Mesendoderm (in vitro differentiated cells): Measurements from ENCODE around the gene ANKS4B.

ENCODE experiments used
- DNase-seq: peaks from one replicate; pipeline ENCODE4 v3.0.0; 2013
- H2AK5ac ChIP-seq: 2 replicates; pipeline ENCODE4 v1.6.1; 2013; ENCODE audit warnings: low read length, inconsistent platforms
- H2BK120ac ChIP-seq: 2 replicates; pipeline ENCODE4 v1.6.1; 2013; ENCODE audit warnings: low read depth, mild to moderate bottlenecking, low read length, moderate library complexity, mixed read lengths
- H2BK15ac ChIP-seq: replicated peaks from 2 replicates; pipeline ENCODE4 v1.6.1; 2013; ENCODE audit warnings: low read depth, mild to moderate bottlenecking, moderate library complexity
- H2BK5ac ChIP-seq: 2 replicates; pipeline ENCODE4 v1.6.1; 2013; ENCODE audit warnings: low read length, inconsistent platforms
- H3K18ac ChIP-seq: 2 replicates; pipeline ENCODE4 v1.6.1; 2013; ENCODE audit warnings: mild to moderate bottlenecking, low read length, mixed read lengths
- H3K23ac ChIP-seq: one replicate; pipeline ENCODE4 v1.6.1; 2013; ENCODE audit warnings: low read length
- H3K27ac ChIP-seq: 2 replicates; pipeline ENCODE4 v1.5.1; 2013; ENCODE audit warnings: low read depth, mild to moderate bottlenecking, inconsistent platforms, low read length, moderate library complexity
- H3K27me3 ChIP-seq: 2 replicates; pipeline ENCODE4 v1.6.1; 2013; ENCODE audit warnings: low read length, control low read depth, mild to moderate bottlenecking, inconsistent platforms; ENCODE audit not compliant: insufficient read depth, poor library complexity
- H3K36me3 ChIP-seq: 2 replicates; pipeline ENCODE4 v1.6.1; 2013; ENCODE audit warnings: low read length, inconsistent platforms; ENCODE audit not compliant: control insufficient read depth, insufficient read depth
- H3K4ac ChIP-seq: one replicate; pipeline ENCODE4 v1.6.1; 2013; ENCODE audit warnings: low read depth, mild to moderate bottlenecking, low read length, moderate library complexity
- H3K4me1 ChIP-seq: 2 replicates; pipeline ENCODE4 v1.6.1; 2013; ENCODE audit warnings: low read depth, low read length, inconsistent platforms; ENCODE audit not compliant: control insufficient read depth
- H3K4me2 ChIP-seq: 2 replicates; pipeline ENCODE4 v1.6.1; 2013; ENCODE audit warnings: low read length
- H3K4me3 ChIP-seq: 2 replicates; pipeline ENCODE4 v1.5.1; 2013; ENCODE audit warnings: mild to moderate bottlenecking, low read length
- H3K56ac ChIP-seq: one replicate; pipeline ENCODE4 v1.6.1; 2013; ENCODE audit warnings: low read length
- H3K79me1 ChIP-seq: 2 replicates; pipeline ENCODE4 v1.6.1; 2013; ENCODE audit warnings: low read length, inconsistent platforms
- H3K79me2 ChIP-seq: 2 replicates; pipeline ENCODE4 v1.6.1; 2013; ENCODE audit warnings: mild to moderate bottlenecking, low read length; ENCODE audit not compliant: control insufficient read depth, insufficient read depth
- H3K9ac ChIP-seq: 2 replicates; pipeline ENCODE4 v1.6.1; 2013; ENCODE audit warnings: low read length, inconsistent platforms
- H4K5ac ChIP-seq: one replicate; pipeline ENCODE4 v1.6.1; 2013; ENCODE audit warnings: low read length
- H4K8ac ChIP-seq: one replicate; pipeline ENCODE4 v1.6.1; 2013; ENCODE audit warnings: low read depth, mild to moderate bottlenecking, control low read depth, low read length, moderate library complexity
- WGBS: extraction: QIAGEN DNeasy Blood & Tissue Kit; methylation state at CpG from one replicate; pipeline ENCODE4 v1.1.7; 2013; ENCODE audit warnings: low lambda C conversion rate, missing lambda C conversion rate; ENCODE audit not compliant: insufficient coverage; ENCODE audit errors: extremely low coverage; 5-methylcytosine and 5-hydroxymethylcytosine counted together

The ANKS4B gene

GRCh38 chr16:21301168-21301894 lies 67.8 kb downstream of the ANKS4B start:
- Histone ChIP-seq H3K18ac (no peak overlapping the region), H3K4me3 (peak overlapping the region; percentile 55), H3K9ac (peak overlapping the region; percentile 55), H2BK120ac (no peak overlapping the region), H2BK5ac (no peak overlapping the region), H3K23ac (no peak overlapping the region), H2BK15ac (no peak overlapping the region), H2AK5ac (no peak overlapping the region), H3K27ac (no peak overlapping the region), H3K27me3 (peaks cover 4% of the 10 kb centered on the region), H3K79me1 (no peaks in the 10 kb centered on the region), H4K8ac (no peak overlapping the region), H3K79me2 (no peaks in the 10 kb centered on the region), H3K4me2 (peak overlapping the region; percentile 99), H3K56ac (peak overlapping the region; percentile 75), H3K36me3 (no peaks in the 10 kb centered on the region), H3K4me1 (peaks cover 3% of the 10 kb centered on the region), H4K5ac (no peak overlapping the region), H3K4ac (no peak overlapping the region)
- peak; percentile 83 for DNase-seq
- WGBS = no CpG with 5 or more reads among the region's 60 CpGs

GRCh38 chr16:21301895-21302291 lies 68.4 kb downstream of the ANKS4B start:
- DNase-seq = peak; percentile 5
- Histone ChIP-seq H3K27ac (no peak overlapping the region), H3K4me3 (no peak overlapping the region), H3K18ac (no peak overlapping the region), H3K4me2 (peak overlapping the region; percentile 99), H2BK120ac (no peak overlapping the region), H3K79me2 (no peaks in the 10 kb centered on the region), H2BK15ac (no peak overlapping the region), H4K8ac (no peak overlapping the region), H3K56ac (peak overlapping the region; percentile 73), H3K79me1 (no peaks in the 10 kb centered on the region), H3K23ac (no peak overlapping the region), H4K5ac (no peak overlapping the region), H3K27me3 (peaks cover 4% of the 10 kb centered on the region), H3K4me1 (peaks cover 3% of the 10 kb centered on the region), H2AK5ac (no peak overlapping the region), H3K9ac (peak overlapping the region; percentile 22), H3K4ac (no peak overlapping the region), H3K36me3 (no peaks in the 10 kb centered on the region), H2BK5ac (no peak overlapping the region)
- no CpG with 5 or more reads among the region's 17 CpGs for WGBS

GRCh38 chr16:21302454-21302853 lies 69.0 kb downstream of the ANKS4B start:
- no peaks in the 10 kb centered on the region for H3K79me2 ChIP-seq
- H3K4me2 ChIP-seq = no peak overlapping the region
- no peak overlapping the region for H2BK15ac ChIP-seq
- no peak overlapping the region for H3K18ac ChIP-seq
- H3K56ac ChIP-seq = no peak overlapping the region
- H3K23ac ChIP-seq = no peak overlapping the region
- no peak overlapping the region for H2BK120ac ChIP-seq
- H3K79me1 ChIP-seq = no peaks in the 10 kb centered on the region
- H3K4ac ChIP-seq = no peak overlapping the region
- H3K4me3 ChIP-seq = no peak overlapping the region
- no peak overlapping the region for H4K8ac ChIP-seq
- DNase-seq = peak; percentile 77
- H3K9ac ChIP-seq = no peak overlapping the region
- WGBS = no CpG with 5 or more reads among the region's 3 CpGs
- H2AK5ac ChIP-seq = no peak overlapping the region
- no peaks in the 10 kb centered on the region for H3K36me3 ChIP-seq
- H4K5ac ChIP-seq = no peak overlapping the region
- H3K4me1 ChIP-seq = peaks cover 3% of the 10 kb centered on the region
- H3K27ac ChIP-seq = no peak overlapping the region
- H2BK5ac ChIP-seq = no peak overlapping the region
- peaks cover 4% of the 10 kb centered on the region for H3K27me3 ChIP-seq

GRCh38 chr16:21302898-21303528 lies 69.5 kb downstream of the ANKS4B start:
- H3K79me2 ChIP-seq = no peaks in the 10 kb centered on the region
- H3K9ac ChIP-seq = no peak overlapping the region
- H2AK5ac ChIP-seq = no peak overlapping the region
- H3K4me1 ChIP-seq = peaks cover 3% of the 10 kb centered on the region
- peak; percentile 11 for DNase-seq
- WGBS = no CpG with 5 or more reads among the region's 4 CpGs
- no peak overlapping the region for H4K8ac ChIP-seq
- no peak overlapping the region for H2BK5ac ChIP-seq
- no peak overlapping the region for H3K27ac ChIP-seq
- no peak overlapping the region for H3K4me3 ChIP-seq
- H3K4ac ChIP-seq = no peak overlapping the region
- no peaks in the 10 kb centered on the region for H3K79me1 ChIP-seq
- no peak overlapping the region for H3K4me2 ChIP-seq
- H3K27me3 ChIP-seq = peaks cover 4% of the 10 kb centered on the region
- H2BK120ac ChIP-seq = no peak overlapping the region
- no peak overlapping the region for H3K18ac ChIP-seq
- H4K5ac ChIP-seq = no peak overlapping the region
- H3K56ac ChIP-seq = no peak overlapping the region
- H2BK15ac ChIP-seq = no peak overlapping the region
- no peak overlapping the region for H3K23ac ChIP-seq
- no peaks in the 10 kb centered on the region for H3K36me3 ChIP-seq
